ENCODE results near the gene XPO5.

XPO5 gene

GRCh38 chr6:43516367-43516696 lies 59.5 kb downstream of the XPO5 start:
- Histone ChIP-seq H3K9me3 (replicated peaks in 1 of 11) (no peaks in the 10 kb centered on the region), H3K27me3 (no peaks in the 10 kb centered on the region), H3K4me2 (peak overlapping the region; percentile 89 to 99 (median 96)), H3K4me1 (peaks cover 52 to 64% (median 60%) of the 10 kb centered on the region in 10 experiments), H3K4me3 (peak overlapping the region; percentile 84 to 99 (median 96)), H3K9ac (peak overlapping the region; percentile 88 to 99 (median 95)), H3K27ac (peak overlapping the region; percentile 77 to 97 (median 91)), H3K36me3 (peaks cover 67 to 76% (median 72%) of the 10 kb centered on the region in 11 experiments), H4K20me1 (peaks cover 25 to 87% (median 75%) of the 10 kb centered on the region in 11 experiments; a peak in 20 of 22 replicates)
- TF ChIP-seq Cebpa-rat (IDR thresholded peaks at IDR 0.05) = no peak

- peaks cover 0 to under 1% (median 0%) of the 10 kb centered on the region in 11 experiments; a peak in 2 of 22 replicates for H3K27me3 ChIP-seq
- no peak for TF ChIP-seq Cebpa-rat (IDR thresholded peaks at IDR 0.05)
- peaks cover 30 to 87% (median 79%) of the 10 kb centered on the region in 11 experiments; a peak in 20 of 22 replicates for H4K20me1 ChIP-seq
- H3K27ac ChIP-seq = peak overlapping the region; percentile 77 to 97 (median 91); a peak in 21 of 22 replicates
- peak overlapping the region; percentile 88 to 99 (median 95) for H3K9ac ChIP-seq
- H3K4me1 ChIP-seq = peaks cover 56 to 69% (median 64%) of the 10 kb centered on the region in 10 experiments
- H3K4me3 ChIP-seq = peak overlapping the region; percentile 84 to 99 (median 96)
- peak overlapping the region; percentile 89 to 99 (median 96) for H3K4me2 ChIP-seq
- no peaks in the 10 kb centered on the region for H3K9me3 ChIP-seq (replicated peaks in 1 of 11)
- H3K36me3 ChIP-seq = peaks cover 67 to 76% (median 70%) of the 10 kb centered on the region in 11 experiments
These were observed 60.0 kb downstream of the XPO5 start for GRCh38 chr6:43515808-43516207.

GRCh38 chr6:43511824-43512415 lies 63.9 kb downstream of the XPO5 start:
- TF ChIP-seq Cebpa-rat (IDR thresholded peaks at IDR 0.05) = no peak
- Histone ChIP-seq H3K4me1 (peaks cover 62 to 77% (median 72%) of the 10 kb centered on the region in 10 experiments), H4K20me1 (peaks cover 38 to 91% (median 82%) of the 10 kb centered on the region in 11 experiments; a peak in 20 of 22 replicates), H3K4me2 (peak overlapping the region; percentile 28 to 97 (median 75); a peak in 21 of 22 replicates), H3K4me3 (0 out of 20 replicates have a peak overlapping the region, but pooled peaks of 1 of the 10 experiments have one; percentile 21), H3K9ac (peak overlapping the region in 9 of 11 experiments; percentile 1 to 55 (median 38); a peak in 12 of 22 replicates), H3K27ac (no peak overlapping the region), H3K36me3 (peaks cover 48 to 54% (median 52%) of the 10 kb centered on the region in 11 experiments), H3K9me3 (replicated peaks in 1 of 11) (no peaks in the 10 kb centered on the region), H3K27me3 (peaks cover 32 to 39% (median 36%) of the 10 kb centered on the region in 11 experiments)

GRCh38 chr6:43510827-43511163 lies 65.0 kb downstream of the XPO5 start:
- H3K4me2 ChIP-seq = peak overlapping the region; percentile 88 to 99 (median 97)
- peaks cover 32 to 39% (median 36%) of the 10 kb centered on the region in 11 experiments for H3K27me3 ChIP-seq
- peak overlapping the region in 8 of 11 experiments; percentile 67 to 79 (median 73); a peak in 13 of 22 replicates for H3K9ac ChIP-seq
- H4K20me1 ChIP-seq = peaks cover 38 to 98% (median 80%) of the 10 kb centered on the region in 11 experiments; a peak in 20 of 22 replicates
- no peak overlapping the region for H3K27ac ChIP-seq
- no peak for TF ChIP-seq Cebpa-rat (IDR thresholded peaks at IDR 0.05)
- H3K4me3 ChIP-seq = peak overlapping the region; percentile 60 to 80 (median 68); a peak in 15 of 20 replicates
- no peaks in the 10 kb centered on the region for H3K9me3 ChIP-seq (replicated peaks in 1 of 11)
- peaks cover 62 to 84% (median 74%) of the 10 kb centered on the region in 10 experiments for H3K4me1 ChIP-seq
- H3K36me3 ChIP-seq = peaks cover 52 to 59% (median 55%) of the 10 kb centered on the region in 11 experiments

- Histone ChIP-seq H3K4me2 (peak within 1 kb of the TSS; percentile 88 to 99 (median 97)), H3K27me3 (peaks cover 32 to 39% (median 36%) of the 10 kb centered on the region in 11 experiments), H3K36me3 (peaks cover 52 to 59% (median 55%) of the 10 kb centered on the region in 11 experiments), H4K20me1 (peaks cover 38 to 99% (median 80%) of the 10 kb centered on the region in 11 experiments; a peak in 20 of 22 replicates), H3K9me3 (replicated peaks in 1 of 11) (no peaks in the 10 kb centered on the region), H3K4me3 (peak within 1 kb of the TSS; percentile 60 to 80 (median 68)), H3K27ac (no peak within 1 kb of the TSS; a peak in 2 of 22 replicates), H3K9ac (peak within 1 kb of the TSS; percentile 60 to 79 (median 72); a peak in 21 of 22 replicates), H3K4me1 (peaks cover 56 to 79% (median 69%) of the 10 kb centered on the region in 10 experiments)
- no peak for TF ChIP-seq Cebpa-rat (IDR thresholded peaks at IDR 0.05)
These were observed 65.6 kb downstream of the XPO5 start, which contains the start of gene LRRC73 for GRCh38 chr6:43509984-43510826. Gene LRRC73, minus strand, starts transcription at chr6:43510346. Its CDS starts 561 bp downstream, at chr6:43509785.

GRCh38 chr6:43509142-43509983 lies 66.5 kb downstream of the XPO5 start:
- Histone ChIP-seq H3K36me3 (peaks cover 52 to 59% (median 55%) of the 10 kb centered on the region in 11 experiments), H4K20me1 (peaks cover 34 to 98% (median 75%) of the 10 kb centered on the region in 11 experiments; a peak in 20 of 22 replicates), H3K4me3 (peak overlapping the region; percentile 60 to 80 (median 68)), H3K4me1 (peaks cover 48 to 71% (median 61%) of the 10 kb centered on the region in 10 experiments), H3K9ac (peak overlapping the region; percentile 60 to 79 (median 72); a peak in 20 of 22 replicates), H3K4me2 (peak overlapping the region; percentile 88 to 99 (median 97)), H3K27ac (no peak overlapping the region; a peak in 1 of 22 replicates), H3K27me3 (peaks cover 32 to 39% (median 36%) of the 10 kb centered on the region in 11 experiments), H3K9me3 (replicated peaks in 1 of 11) (no peaks in the 10 kb centered on the region)
- no peak for TF ChIP-seq Cebpa-rat (IDR thresholded peaks at IDR 0.05)

- Histone ChIP-seq H3K36me3 (peaks cover 49 to 59% (median 55%) of the 10 kb centered on the region in 11 experiments), H4K20me1 (peaks cover 29 to 93% (median 69%) of the 10 kb centered on the region in 11 experiments; a peak in 20 of 22 replicates), H3K4me3 (peak overlapping the region in 2 of 10 experiments; percentile 64 to 66; a peak in 1 of 20 replicates), H3K27ac (no peak overlapping the region), H3K4me1 (peaks cover 40 to 67% (median 54%) of the 10 kb centered on the region in 10 experiments), H3K9me3 (replicated peaks in 1 of 11) (no peaks in the 10 kb centered on the region), H3K9ac (peak overlapping the region in 1 of 11 experiments; percentile 24; a peak in 2 of 22 replicates), H3K4me2 (peak overlapping the region; percentile 88 to 99 (median 97); a peak in 20 of 22 replicates), H3K27me3 (peaks cover 32 to 39% (median 36%) of the 10 kb centered on the region in 11 experiments)
- no peak for TF ChIP-seq Cebpa-rat (IDR thresholded peaks at IDR 0.05)
These were observed 67.2 kb downstream of the XPO5 start for GRCh38 chr6:43508481-43509141.

Data from BLaER1 treated with 17β-estradiol and CSF1 and Interleukin-3, amounts not matched to agents 10 nM and 100 nM (cell line).